ENCODE data around the gene ZNF208. TPM values are rescaled to one million over a fixed set of nuclear protein-coding genes. Genes with fewer than 3 reads are reported as not detected.

Gene ZNF208
- total RNA-seq, 1 donor from 2014 or later = 23.1 TPM

- no peak for DNase-seq
Observed at GRCh38 chr19:21883516-21883915, 127.2 kb downstream of the ZNF208 start.

Other genes starting within 250 kb of the ZNF208 start
- gene ZNF100, start 243.4 kb downstream of the ZNF208 start, total RNA-seq = 11.4 TPM
- 18.7 TPM for gene ZNF43, start 174.8 kb downstream of the ZNF208 start, total RNA-seq
- 2.4 TPM for gene ZNF257, start 41.5 kb upstream of the ZNF208 start, total RNA-seq
- gene ZNF676, start 186.0 kb upstream of the ZNF208 start, total RNA-seq = 3.3 TPM